Caco-2 (cell line): ENCODE results near the gene NFAM1. TPM values are rescaled to one million over a fixed set of nuclear protein-coding genes. Genes with fewer than 3 reads are reported as not detected.

ENCODE experiments used
- BruUV-seq: library from RNA; stranded (reverse); fragments of 400-500 nt; replicated peaks from 2 replicates; lab custom pipeline; 2021; lab: Mats Ljungman, UMichigan
- CTCF ChIA-PET: fragments of 300-600 bp; sonication (Branson Sonifier 250); formaldehyde crosslinking; loops from one replicate; lab custom pipeline; 2022; ENCODE audit warnings: antibody characterized with exemption; lab: Charles Lee
- POLR2A ChIA-PET: fragments of 300-600 bp; sonication (Branson Sonifier 250); formaldehyde crosslinking; loops from one replicate; lab custom pipeline; 2022; ENCODE audit warnings: antibody characterized with exemption; lab: Charles Lee
- DNase-seq, 2 experiments: peaks; one replicate each; pipeline versions ENCODE4 v3.0.0 to v3.0.0-alpha.2; 2020 to 2022
- H3K27me3 ChIP-seq: replicated peaks from 2 replicates; pipeline ENCODE4 v1.6.0; 2011; ENCODE audit warnings: low read length; ENCODE audit not compliant: control insufficient read depth, insufficient read depth
- H3K36me3 ChIP-seq: 2 replicates; pipeline ENCODE4 v1.5.1; 2011; ENCODE audit warnings: low read length; ENCODE audit not compliant: control insufficient read depth, insufficient read depth
- H3K4me1 ChIP-seq: fragments of 250-450 bp; sonication (Bioruptor Pico); 2 replicates; pipeline ENCODE4 v1.5.1; 2020; ENCODE audit warnings: mild to moderate bottlenecking
- H3K4me3 ChIP-seq: 2 replicates; pipeline ENCODE4 v1.5.1; 2011; ENCODE audit warnings: low read depth, mild to moderate bottlenecking, control low read depth, low read length
- H3K9me3 ChIP-seq: fragments of 250-450 bp; sonication (Bioruptor Pico); 2 replicates; pipeline ENCODE4 v1.5.1; 2020; ENCODE audit warnings: mild to moderate bottlenecking, moderate library complexity
- H3K27ac Mint-ChIP-seq: one replicate; pipeline ENCODE4 v1.8.0; 2022; ENCODE audit warnings: mixed read lengths; ENCODE audit not compliant: unreplicated experiment
- H3K27me3 Mint-ChIP-seq: one replicate; pipeline ENCODE4 v1.8.0; 2022; ENCODE audit warnings: mixed read lengths; ENCODE audit not compliant: insufficient read depth, unreplicated experiment
- H3K36me3 Mint-ChIP-seq: one replicate; pipeline ENCODE4 v1.8.0; 2022; ENCODE audit warnings: mild to moderate bottlenecking, mixed read lengths; ENCODE audit not compliant: insufficient read depth, unreplicated experiment
- H3K4me1 Mint-ChIP-seq: one replicate; pipeline ENCODE4 v1.8.0; 2022; ENCODE audit warnings: low read depth, mixed read lengths; ENCODE audit not compliant: unreplicated experiment
- H3K4me3 Mint-ChIP-seq: one replicate; pipeline ENCODE4 v1.8.0; 2022; ENCODE audit warnings: mild to moderate bottlenecking, moderate library complexity, mixed read lengths; ENCODE audit not compliant: unreplicated experiment
- H3K9me3 Mint-ChIP-seq: one replicate; pipeline ENCODE4 v1.8.0; 2022; ENCODE audit warnings: mixed read lengths; ENCODE audit not compliant: unreplicated experiment
- CTCF ChIP-seq, 2 experiments: fragments of 200-600 bp in 1 of 2; IDR thresholded peaks; 1 replicate in 1 of 2; 2 replicates in 1 of 2; pipeline versions ENCODE4 v1.5.1 to v1.8.0; 2011 to 2022; ENCODE audit warnings: antibody characterized with exemption in 1 of 2, control low read depth in 1 of 2, inconsistent platforms in 1 of 2, low read depth in 1 of 2, low read length in 1 of 2, mild to moderate bottlenecking in 1 of 2, moderate library complexity in 1 of 2; ENCODE audit not compliant: insufficient read depth in 1 of 2, severe bottlenecking in 1 of 2, unreplicated experiment in 1 of 2
- intact Hi-C: fragments of 100-400 bp; cut with micrococcal nuclease; formaldehyde crosslinking; loops from one replicate; pipeline ENCODE4 v1.10.0; 2022; ENCODE audit not compliant: unreplicated experiment
- total RNA-seq: library from RNA; stranded (reverse); gene quantifications from 2 replicates; pipeline ENCODE4 v1.2.3, GENCODE V29; 2022

The NFAM1 gene
- total RNA-seq, 1 experiment from 2014 or later = not detected

GRCh38 chr22:42357221-42357620 is 75.0 kb downstream of the NFAM1 start:
- no peaks in the 10 kb centered on the region for H3K27me3 ChIP-seq
- H3K4me1 ChIP-seq = no peaks in the 10 kb centered on the region
- Mint-ChIP-seq H3K4me1 (no peaks in the 10 kb centered on the region), H3K27ac (no peak overlapping the region), H3K4me3 (no peak overlapping the region), H3K27me3 (no peaks in the 10 kb centered on the region), H3K9me3 (no peaks in the 10 kb centered on the region), H3K36me3 (peaks cover 10% of the 10 kb centered on the region)
- DNase-seq = no peak
- intact Hi-C loops = no loop called here
- H3K36me3 ChIP-seq = no peaks in the 10 kb centered on the region
- ChIA-PET POLR2A (no interaction called here), CTCF (no interaction called here)
- no TSS peak for BruUV-seq
- no peak overlapping the region for H3K4me3 ChIP-seq
- no peaks in the 10 kb centered on the region for H3K9me3 ChIP-seq
- no peak for TF ChIP-seq CTCF (IDR thresholded peaks at IDR 0.05; ENCODE audit: insufficient read depth in 1 of 2, low read depth in 1 of 2, low read length in 1 of 2, severe bottlenecking in 1 of 2, unreplicated experiment in 1 of 2)

- no TSS peak for BruUV-seq
- Histone ChIP-seq H3K9me3 (no peaks in the 10 kb centered on the region), H3K4me1 (no peaks in the 10 kb centered on the region), H3K4me3 (no peak overlapping the region), H3K27me3 (no peaks in the 10 kb centered on the region), H3K36me3 (no peaks in the 10 kb centered on the region)
- ChIA-PET POLR2A (no interaction called here), CTCF (no interaction called here)
- DNase-seq = no peak
- Mint-ChIP-seq H3K9me3 (no peaks in the 10 kb centered on the region), H3K4me1 (no peaks in the 10 kb centered on the region), H3K27me3 (no peaks in the 10 kb centered on the region), H3K27ac (no peak overlapping the region), H3K4me3 (no peak overlapping the region), H3K36me3 (peaks cover 10% of the 10 kb centered on the region)
- intact Hi-C loops = no loop called here
- no peak for TF ChIP-seq CTCF (IDR thresholded peaks at IDR 0.05; ENCODE audit: insufficient read depth in 1 of 2, low read depth in 1 of 2, low read length in 1 of 2, severe bottlenecking in 1 of 2, unreplicated experiment in 1 of 2)
Measured at GRCh38 chr22:42356533-42356932, 75.7 kb downstream of the NFAM1 start.

- Histone ChIP-seq H3K4me1 (no peaks in the 10 kb centered on the region), H3K27me3 (no peaks in the 10 kb centered on the region), H3K9me3 (no peaks in the 10 kb centered on the region), H3K4me3 (no peak overlapping the region), H3K36me3 (no peaks in the 10 kb centered on the region)
- CTCF ChIA-PET = no interaction called here
- Mint-ChIP-seq H3K4me3 (no peak overlapping the region), H3K9me3 (no peaks in the 10 kb centered on the region), H3K27me3 (no peaks in the 10 kb centered on the region), H3K4me1 (no peaks in the 10 kb centered on the region), H3K27ac (no peak overlapping the region), H3K36me3 (no peaks in the 10 kb centered on the region)
- BruUV-seq = no TSS peak
- no peak for TF ChIP-seq CTCF (IDR thresholded peaks at IDR 0.05; ENCODE audit: insufficient read depth in 1 of 2, low read depth in 1 of 2, low read length in 1 of 2, severe bottlenecking in 1 of 2, unreplicated experiment in 1 of 2)
- no peak for DNase-seq
- intact Hi-C loops = no loop called here
- POLR2A ChIA-PET = no interaction called here
Measured at GRCh38 chr22:42353883-42354727, 78.1 kb downstream of the NFAM1 start.
